Pons (tissue), 1 donor: ENCODE results near the gene CREBL2.
"Not testable (repeated sequence)": the region's sequence is repeated elsewhere in the genome, so short reads cannot be mapped to it uniquely, and the experiment has no call there.

ENCODE experiments used
- DNase-seq: peaks from one replicate; pipeline ENCODE4 v3.0.0-alpha.2; 2016; ENCODE audit warnings: low spot score

CREBL2 gene

DNA sequence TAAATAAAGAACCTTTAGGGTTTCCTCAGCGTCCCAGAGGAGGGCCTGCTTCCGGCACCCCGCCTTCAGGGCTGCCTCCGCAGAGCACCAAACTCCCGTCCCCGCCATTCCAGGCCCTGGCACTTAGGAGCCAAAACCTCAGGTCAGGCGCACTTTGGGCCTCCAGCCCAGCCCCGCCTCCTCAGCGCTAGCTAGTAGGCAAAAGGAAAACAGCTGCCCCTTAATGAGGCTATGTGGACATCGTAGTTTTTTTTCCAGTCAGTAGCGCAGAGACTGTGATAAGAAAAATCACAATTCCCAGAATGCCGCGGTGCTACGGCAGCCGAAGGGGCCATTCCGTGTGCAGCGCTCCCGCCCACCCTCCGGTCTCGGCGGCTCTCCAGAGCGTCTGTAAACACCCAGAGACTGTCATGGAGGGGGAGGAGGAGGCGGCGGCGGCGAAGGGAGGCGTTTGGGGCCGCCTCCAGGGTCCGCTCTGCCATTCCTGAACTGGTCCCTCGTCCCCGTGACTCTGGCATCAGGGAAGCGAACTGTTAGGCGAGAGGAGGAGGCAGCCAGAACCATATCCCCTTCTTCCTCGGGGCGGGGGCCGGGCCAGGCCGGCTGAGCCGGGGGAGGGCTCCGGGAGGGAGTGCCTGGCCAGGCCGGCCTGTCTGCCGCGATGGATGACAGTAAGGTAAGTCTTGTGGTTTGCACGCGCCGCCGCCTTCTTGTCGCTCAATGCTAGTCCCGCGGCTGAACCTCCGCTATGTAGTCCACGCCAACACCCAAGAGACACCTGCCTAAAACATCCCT lies at the start of gene CREBL2:
Gene CREBL2, plus strand, starts transcription at position 365 of the 795 bp plus-strand sequence. Its CDS starts 297 bp downstream, at position 662.
- peak; percentile 96 for DNase-seq

- DNase-seq, result no peak
Measured at GRCh38 chr12:12562016-12562483, 49.6 kb upstream of the CREBL2 start.

DNA sequence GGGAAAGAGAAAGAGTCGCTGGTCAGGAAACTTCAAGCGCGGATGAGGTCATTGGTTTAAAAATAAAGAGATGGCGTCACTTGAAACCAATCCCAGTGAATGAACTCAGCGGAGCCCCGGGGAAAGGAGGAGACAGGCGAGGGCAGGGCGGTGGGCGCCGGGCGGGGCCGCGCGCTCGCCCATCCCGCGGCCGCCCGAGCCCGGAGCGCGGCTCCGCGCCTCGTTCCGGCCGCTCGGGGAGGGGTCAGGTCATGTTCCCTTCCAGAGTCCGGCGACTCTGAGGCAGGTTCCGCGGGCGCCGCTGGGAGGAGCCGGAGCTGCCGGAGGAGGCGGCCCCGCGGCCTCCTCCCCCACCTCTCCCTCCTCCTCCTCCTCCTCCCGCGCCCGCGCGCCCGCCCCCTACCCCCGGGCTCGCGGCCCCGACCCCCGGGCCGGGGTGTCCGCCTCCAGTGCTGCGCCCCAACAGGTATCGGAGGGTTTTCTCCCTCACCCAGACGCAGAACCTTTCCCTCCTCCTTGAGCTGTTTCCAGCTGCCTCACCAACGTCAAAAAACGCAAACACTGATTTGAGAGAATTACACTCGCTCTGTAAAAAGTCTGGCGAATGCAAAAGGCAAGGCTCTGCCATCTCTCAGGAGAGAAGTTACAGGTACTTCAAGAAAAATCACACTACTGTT lies 49.0 kb upstream of the CREBL2 start, which contains the start of gene DUSP16:
Gene DUSP16, minus strand, starts transcription at position 279 of the 677 bp plus-strand sequence. CDS start 41,765 bp downstream, outside the sequence.
- DNase-seq, result peak; percentile 98

DNA sequence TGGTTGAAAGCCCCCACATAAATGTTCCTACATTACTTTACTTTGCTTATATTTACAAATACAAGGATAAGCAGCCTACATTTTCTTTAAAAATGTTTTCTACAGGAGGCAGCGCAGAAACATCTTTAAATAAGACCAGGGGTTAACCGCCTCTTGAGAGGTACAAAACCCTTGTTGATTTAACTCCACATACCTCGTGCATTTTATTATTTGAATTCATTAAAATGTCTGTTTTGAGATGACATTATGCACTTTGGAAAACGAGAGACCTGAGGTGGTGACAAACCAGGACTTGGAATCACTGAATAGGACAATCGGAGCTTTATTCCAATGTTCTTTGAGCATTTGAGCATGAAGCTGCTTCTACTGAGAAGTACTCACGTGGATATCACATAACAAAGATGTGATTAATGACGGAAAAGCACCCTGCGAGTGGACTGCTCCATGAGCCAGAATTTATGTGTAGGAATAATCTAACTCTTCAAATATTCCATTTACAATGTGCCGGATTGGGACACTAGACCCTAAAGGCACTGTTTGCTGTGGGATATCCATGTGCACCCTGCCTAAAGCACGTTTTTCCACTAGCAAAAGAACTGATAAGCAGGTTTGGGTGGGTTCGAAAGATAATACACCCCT lies 48.3 kb upstream of the CREBL2 start:
- peak; percentile 92 for DNase-seq

DNA sequence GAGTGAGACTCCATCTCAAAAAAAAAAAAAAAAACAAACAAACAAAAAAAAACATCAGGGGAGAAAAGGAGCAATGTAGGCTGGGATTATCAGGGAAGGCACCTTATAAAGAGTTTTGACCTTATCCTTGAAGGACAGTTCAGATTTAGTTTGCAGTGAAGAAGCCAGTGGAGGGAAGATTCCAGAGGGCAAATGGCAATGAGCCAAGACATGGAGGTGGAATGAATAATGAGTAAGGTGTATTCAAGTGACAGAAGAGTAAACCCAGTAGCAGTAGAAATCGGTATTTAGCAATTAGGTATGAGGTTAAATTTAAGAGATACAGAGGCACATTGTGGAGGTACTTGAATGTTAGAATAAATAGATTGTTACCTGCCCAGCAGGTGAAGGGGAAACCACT lies 46.8 kb upstream of the CREBL2 start:
- no peak for DNase-seq

DNA sequence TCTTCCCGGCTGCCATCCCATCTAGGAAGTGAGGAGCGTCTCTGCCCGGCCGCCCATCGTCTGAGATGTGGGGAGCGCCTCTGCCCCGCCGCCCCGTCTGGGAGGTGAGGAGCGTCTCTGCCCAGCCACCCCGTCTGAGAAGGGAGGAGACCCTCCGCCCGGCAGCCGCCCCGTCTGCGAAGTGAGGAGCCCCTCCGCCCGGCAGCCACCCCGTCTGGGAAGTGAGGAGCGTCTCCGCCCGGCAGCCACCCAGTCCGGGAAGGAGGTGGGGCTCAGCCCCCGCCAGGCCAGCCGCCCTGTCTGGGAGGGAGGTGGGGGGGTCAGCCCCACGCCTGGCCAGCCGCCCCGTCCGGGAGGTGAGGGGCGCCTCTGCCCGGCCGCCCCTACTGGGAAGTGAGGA lies 45.7 kb upstream of the CREBL2 start:
- not testable (repeated sequence) for DNase-seq

GRCh38 chr12:12572659-12573058 lies 39.0 kb upstream of the CREBL2 start:
- no peak for DNase-seq

DNA sequence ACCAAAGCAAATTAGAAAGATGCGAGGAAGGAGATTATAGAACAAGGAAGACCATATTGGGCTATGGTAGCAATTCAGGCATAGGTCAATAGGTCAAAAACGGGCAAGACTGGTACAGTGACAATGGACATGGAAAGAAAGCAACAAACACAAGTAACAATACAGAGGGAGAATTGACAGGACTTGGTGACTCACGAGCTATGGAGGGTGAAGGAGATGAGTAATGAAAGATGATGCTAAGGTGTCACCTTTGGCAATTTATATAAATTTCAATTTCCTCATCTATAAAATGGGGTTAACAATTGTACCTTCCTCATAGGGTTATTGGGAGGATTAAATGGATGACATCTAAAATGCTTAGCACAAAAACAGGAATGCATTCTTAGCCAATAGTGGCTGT lies 33.9 kb upstream of the CREBL2 start:
- no peak for DNase-seq

- DNase-seq, result not testable (repeated sequence)
Measured at GRCh38 chr12:12580716-12581115, 31.0 kb upstream of the CREBL2 start.

DNA sequence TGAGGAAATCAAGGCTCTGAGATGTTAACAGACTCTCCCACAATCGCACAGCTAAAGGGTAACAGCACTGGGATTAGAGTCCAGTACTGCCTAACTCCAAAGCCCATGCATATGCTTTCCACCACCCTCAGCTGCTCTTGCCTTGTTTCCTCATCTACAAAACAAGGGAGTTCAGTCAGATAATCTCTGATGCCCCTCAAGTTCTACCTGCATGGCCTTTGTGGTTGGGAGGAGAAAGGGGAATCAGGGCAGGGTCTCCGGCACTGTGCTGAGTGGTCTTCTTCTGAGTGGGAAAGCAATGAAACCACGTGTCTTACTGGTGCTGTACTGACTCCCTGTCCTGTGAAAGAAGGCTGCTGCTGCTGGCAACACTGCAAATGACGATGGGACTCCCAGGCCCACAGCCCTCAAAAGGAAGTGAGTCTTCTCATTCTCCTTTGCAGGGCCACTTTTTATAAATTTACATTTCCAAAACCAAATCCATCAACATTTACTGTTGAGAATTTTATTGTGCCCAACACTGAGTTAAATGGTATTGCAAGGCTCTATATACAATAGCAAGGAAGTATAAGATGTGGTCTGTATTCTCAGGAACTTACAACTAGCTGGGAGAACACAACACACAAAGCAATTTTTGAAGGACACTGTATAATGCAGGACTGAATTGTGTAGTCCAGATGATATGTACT lies 29.3 kb upstream of the CREBL2 start:
- DNase-seq, result no peak

GRCh38 chr12:12582895-12583303 lies 28.8 kb upstream of the CREBL2 start:
- DNase-seq, result no peak

DNA sequence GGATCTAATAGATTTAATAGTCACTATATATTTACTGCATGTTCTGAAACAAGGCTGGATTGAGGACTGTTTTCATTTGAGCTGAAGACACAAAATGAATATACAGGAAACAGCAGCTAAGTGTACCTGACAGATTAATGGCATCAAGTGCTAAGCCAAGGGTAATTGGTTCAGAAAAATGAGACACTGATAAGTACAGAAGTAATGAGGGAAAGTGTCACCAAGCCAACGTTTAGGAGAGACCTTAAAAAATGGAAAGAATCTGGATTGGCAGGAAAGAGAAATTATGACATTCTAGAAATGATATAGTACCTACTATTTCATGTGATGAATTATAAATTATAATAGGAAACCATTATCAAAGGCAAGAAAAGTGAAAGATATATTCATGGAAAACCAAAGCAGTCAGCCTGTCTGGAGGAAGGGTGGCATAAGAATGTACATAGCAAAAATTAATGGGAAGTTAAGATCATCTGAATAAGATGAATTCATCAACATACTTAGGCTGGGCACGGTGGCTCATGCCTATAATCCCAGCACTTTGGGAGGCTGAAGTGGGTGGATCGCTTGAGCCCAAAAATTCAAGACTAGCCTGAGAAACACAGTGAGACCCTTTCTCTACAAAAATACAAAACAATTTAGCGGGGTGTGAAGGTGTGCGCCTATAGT lies 28.0 kb upstream of the CREBL2 start:
- DNase-seq, result no peak

DNA sequence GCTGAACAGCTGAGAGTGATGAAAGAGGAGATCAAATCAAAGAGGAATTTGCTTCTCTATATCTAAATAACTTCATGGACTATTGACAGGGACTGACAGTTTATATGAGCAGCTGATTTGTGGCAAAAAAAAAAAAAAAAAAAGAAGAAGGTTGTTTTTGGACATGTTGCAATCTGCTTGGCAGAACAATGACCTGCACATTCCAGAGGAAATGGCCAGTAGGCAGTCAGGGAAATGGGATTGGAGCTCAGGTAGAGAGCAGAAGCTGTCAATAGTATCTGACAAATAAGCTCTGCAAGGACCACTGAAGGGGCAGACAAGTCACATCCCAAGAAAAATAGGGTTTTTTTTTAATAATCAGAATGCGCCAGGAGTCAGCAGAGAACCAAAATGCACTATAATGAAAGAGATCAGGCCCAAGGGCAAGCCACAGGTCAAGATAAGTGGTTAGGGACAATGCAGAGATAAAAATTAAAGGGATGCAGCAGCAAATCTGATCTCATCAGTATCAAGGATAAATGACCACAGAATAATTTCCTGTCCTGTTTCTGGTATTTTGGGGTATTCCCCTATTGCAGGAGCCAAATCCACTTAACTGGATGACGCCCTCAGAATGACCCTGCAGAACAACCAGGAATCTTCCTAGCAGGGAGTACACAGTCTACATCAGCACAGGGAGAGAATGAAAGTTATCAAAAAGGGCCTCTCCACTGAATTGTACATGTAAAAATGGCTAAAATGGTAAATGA lies 26.4 kb upstream of the CREBL2 start:
- no peak for DNase-seq

- DNase-seq, result no peak
Measured at GRCh38 chr12:12586879-12587675, 24.6 kb upstream of the CREBL2 start.

- DNase-seq, result no peak
Measured at GRCh38 chr12:12587878-12588277, 23.8 kb upstream of the CREBL2 start.

DNA sequence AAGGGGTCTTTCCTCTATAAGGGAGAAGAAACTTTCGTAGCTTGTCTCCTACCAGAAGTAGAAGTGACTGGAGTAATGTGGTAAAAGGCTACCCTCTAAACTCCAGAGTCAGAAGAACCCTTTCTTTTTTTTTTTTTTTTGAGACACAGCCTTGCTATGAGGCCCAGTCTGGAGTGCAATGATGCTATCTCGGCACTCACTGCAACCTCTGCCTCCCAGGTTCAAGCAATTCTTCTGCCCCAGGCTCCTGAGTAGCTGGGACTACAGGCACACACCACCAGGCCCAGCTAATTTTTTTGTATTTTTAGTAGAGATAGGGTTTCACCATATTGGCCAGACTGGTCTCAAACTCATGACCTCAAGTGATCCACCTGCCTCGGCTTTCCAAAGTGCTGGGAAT lies 23.2 kb upstream of the CREBL2 start:
- not testable (repeated sequence) for DNase-seq

- DNase-seq, result no peak
Measured at GRCh38 chr12:12590961-12591360, 20.7 kb upstream of the CREBL2 start.

GRCh38 chr12:12592930-12593329 lies 18.7 kb upstream of the CREBL2 start:
- no peak for DNase-seq

DNA sequence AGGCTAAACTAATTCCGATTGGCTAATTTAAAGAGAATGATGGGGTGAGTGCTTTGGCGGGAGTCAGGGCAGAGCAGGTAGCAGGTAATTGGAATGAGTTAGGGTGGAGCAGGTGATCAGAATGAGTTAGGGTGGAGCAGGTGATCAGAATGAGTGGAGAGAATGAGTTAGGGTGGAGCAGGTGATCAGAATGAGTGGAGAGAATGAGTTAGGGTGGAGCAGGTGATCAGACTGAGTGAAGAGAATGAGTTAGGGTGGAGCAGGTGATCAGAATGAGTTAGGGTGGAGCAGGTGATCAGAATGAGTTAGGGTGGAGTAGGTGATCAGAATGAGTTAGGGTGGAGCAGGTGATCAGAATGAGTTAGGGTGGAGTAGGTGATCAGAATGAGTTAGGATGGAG lies 15.7 kb upstream of the CREBL2 start:
- DNase-seq, result not testable (repeated sequence)

DNA sequence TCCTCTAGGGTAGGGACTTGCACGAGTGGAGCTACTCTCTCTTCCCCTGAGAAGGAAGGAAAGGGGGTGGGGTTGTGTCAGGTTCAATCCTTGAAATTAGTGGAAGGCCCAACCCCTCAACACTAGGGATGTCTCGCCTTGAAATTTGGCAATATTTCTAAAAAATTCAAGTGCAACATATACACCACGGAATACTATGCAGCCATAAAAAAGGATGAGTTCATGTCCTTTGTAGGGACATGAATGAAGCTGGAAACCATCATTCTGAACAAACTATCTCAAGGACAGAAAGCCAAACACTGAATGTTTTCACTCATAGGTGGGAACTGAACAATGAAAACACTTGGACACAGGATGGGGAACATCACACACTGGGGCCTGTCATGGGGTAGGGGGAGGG lies 15.1 kb upstream of the CREBL2 start:
- not testable (repeated sequence) for DNase-seq
